GM19463 (cell line): ENCODE results near the gene OSBPL10.
A peak's percentile ranks its signal among the peaks of the same experiment; 100 is the strongest.

Experiments
- ATAC-seq: cut with Tn5 transposase; IDR thresholded peaks from one replicate; pipeline ENCODE4 v1.9.1; 2021; ENCODE audit warnings: mild to moderate bottlenecking, moderate library complexity; ENCODE audit not compliant: unreplicated experiment

The OSBPL10 gene

GRCh38 chr3:31635545-31635944 lies 345.5 kb downstream of the OSBPL10 start:
- peak; percentile 51 for ATAC-seq

DNA sequence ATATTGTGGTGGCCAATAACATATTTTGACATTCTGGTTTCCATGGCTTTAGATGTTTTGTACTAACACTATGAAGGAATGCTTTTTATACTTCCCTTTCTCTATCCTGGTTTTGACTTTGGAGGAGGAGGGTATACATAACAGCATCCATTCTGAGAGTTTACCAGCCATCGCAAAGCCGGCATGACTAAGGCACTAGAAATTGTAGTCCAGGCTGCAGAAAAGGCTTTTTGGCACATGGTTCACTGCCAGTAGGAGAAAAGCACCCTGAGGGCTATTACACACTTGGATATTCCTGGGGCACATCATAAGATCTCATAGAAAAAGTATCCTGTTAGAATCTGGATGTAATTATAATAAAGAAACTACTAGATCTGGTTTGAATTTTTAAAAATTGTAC lies 346.6 kb downstream of the OSBPL10 start:
- ATAC-seq, result no peak

DNA sequence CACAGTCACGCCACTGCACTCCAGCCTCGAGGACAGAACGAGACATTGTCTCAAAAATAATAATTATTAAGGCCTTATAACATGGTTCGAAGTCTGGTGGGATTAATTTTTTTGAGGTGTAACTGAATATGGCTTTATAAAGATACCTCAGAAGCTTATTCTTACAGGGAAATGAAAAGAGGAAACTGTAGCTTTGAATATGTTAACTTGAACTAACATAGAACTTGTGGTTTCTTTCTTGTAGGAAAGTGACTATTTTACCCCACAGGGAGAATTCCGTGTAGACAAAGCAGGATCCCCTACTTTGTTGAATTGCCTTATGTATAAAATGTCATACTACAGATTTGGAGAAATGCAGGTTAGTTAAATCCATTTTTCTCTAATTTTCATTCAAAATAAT lies 352.0 kb downstream of the OSBPL10 start:
- ATAC-seq, result peak; percentile 42

DNA sequence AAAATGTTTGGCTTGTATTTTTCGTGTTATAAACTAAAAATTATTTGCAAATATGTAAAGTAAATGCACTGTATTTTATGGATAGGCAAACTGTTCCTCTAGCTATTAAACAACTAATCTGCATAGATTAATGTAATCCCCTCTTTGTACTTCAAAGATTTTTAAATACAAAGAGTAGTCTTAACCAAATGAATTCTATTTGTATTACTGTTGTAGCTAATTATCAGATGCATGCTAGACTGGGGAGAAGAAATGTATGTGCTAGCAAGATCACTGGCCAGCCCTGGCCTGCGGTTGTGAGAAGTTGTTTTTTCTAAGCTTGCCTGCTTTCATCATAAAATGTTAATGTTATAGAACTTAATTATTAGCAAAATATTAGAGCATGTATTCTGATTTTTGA lies 355.7 kb downstream of the OSBPL10 start:
- no peak for ATAC-seq

DNA sequence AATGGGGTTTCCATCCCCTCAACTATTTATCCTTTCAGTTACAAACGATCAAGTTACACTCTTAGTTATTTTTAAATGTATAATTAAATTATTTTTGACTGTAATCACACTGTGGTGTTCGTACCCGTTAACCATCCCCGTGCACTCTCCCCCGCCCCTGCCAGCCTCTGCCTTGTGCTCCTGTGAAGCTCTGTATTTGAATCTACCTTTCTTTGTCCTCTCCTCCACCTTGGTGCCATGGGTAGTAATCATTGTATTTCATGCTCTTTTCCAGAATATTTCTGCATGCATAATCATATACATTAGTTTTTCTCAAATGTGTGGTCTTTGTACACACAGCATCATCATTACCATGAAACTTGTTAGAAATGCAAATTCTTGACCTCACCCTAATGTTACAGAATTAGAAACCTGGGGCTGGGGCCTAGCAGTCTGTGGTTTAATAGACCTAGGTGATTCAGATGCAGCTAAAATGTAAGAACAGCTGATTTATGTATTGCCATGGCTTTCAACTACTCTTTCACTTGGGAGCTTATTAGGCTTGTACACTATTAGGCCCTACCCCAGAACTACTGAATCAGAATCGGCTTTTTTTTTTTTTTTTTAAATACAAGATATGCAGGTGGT lies 356.9 kb downstream of the OSBPL10 start:
- ATAC-seq, result peak; percentile 51

GRCh38 chr3:31622636-31623288 lies 358.3 kb downstream of the OSBPL10 start:
- peak; percentile 55 for ATAC-seq

DNA sequence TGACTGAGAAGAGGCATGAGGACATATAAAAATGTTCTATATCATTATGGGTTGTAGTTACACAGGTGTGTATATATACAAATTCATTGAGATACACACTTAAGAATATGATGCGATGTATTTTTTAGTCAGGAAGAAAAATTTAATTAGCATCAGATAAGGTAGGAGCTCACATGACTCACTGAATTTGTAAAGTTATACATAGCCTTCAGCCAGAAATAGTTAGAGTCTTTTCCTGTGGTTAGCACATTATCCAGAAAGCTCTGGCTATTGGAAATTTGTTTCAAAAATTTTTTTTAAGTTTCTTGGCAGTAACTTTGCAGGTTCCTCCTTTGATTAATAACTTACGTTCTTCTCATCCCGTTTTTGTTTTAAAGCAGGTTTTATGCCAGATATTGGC lies 359.7 kb downstream of the OSBPL10 start:
- no peak for ATAC-seq

DNA sequence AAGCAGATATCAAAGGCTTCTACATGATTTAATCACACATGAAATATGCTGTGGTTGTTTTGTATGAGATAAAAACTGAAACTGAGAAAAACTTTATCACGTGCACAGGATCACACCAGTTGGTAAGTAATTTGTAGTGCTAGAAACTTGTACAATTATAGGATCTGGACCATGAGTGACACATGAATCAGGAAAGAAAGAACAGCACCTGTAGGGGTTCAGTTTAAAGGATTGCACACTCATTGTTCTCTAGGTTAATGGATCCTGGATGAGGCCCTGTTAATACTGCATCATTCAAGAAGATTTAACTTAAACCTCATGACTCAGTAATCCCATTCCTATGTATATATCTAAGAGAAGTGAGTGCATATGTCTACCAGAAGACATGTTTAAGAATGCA lies 360.4 kb downstream of the OSBPL10 start:
- ATAC-seq, result peak; percentile 36

- no peak for ATAC-seq
These were observed 364.4 kb downstream of the OSBPL10 start for GRCh38 chr3:31616711-31617110.

GRCh38 chr3:31615071-31615875 lies 365.8 kb downstream of the OSBPL10 start:
- no peak for ATAC-seq

- ATAC-seq, result no peak
These were observed 366.7 kb downstream of the OSBPL10 start for GRCh38 chr3:31614162-31614921.

DNA sequence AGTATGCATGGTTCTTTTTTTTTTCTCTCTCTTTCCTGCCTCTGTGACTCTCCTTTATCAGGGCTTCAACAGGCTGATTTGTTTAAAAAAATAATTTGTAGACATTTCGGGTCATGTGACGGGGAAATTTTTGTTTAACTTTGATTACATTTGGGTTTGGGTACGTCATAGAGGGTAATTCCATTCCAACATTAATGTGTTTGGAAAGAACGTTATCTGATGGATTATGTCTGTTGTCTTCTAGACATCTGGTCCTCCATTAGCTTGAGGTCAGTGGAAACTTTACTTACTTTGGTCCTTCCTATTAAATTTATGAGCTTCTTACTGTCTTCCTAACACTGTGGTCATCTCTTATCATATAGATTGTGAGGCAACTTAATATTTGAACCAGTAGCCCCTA lies 367.4 kb downstream of the OSBPL10 start:
- ATAC-seq, result no peak

DNA sequence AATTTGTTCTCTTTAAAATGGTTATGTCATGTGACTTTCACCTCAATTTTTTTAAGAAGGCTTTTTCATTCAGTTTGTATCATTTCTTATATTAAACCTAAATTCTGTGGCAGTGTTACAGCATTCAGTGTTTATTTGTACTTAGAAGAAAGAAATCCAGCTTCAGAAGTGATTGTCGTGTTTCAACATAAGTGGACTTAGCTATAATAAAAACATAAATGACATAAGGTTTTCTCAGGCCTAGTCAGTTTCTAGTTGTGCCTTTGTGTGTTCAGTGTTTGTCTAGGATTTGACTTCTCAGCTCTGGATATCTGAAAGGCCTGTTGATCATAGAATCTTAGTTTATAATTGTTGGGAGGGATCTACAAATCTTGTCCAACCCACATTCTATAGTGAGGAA lies 367.9 kb downstream of the OSBPL10 start:
- ATAC-seq, result no peak
